GM10248 (cell line): Measurements from ENCODE around the gene RNF2.

ENCODE experiments used
- CTCF ChIA-PET: fragments of 300-600 bp; sonication (Branson Sonifier 250); formaldehyde crosslinking; extraction: SDS; loops from one replicate; lab custom pipeline; 2021; ENCODE audit warnings: antibody characterized with exemption; lab: Yijun Ruan, JAX
- POLR2A ChIA-PET: fragments of 350-650 bp; sonication (Branson Sonifier 250); formaldehyde crosslinking; extraction: SDS; loops from one replicate; lab custom pipeline; 2020; ENCODE audit warnings: antibody characterized with exemption; lab: Yijun Ruan, JAX
- DNase-seq: peaks from one replicate; pipeline ENCODE4 v3.0.0; 2012; ENCODE audit errors: extremely low spot score
- TF ChIP-seq, protein P1 (sequence below): IDR thresholded peaks from 2 replicates; pipeline ENCODE4 v1.5.1; 2012; ENCODE audit warnings: mild to moderate bottlenecking, low read depth; ENCODE audit errors: extremely low read depth, missing control alignments, control extremely low read depth

Gene RNF2

GRCh38 chr1:185151215-185151614 is 105.9 kb downstream of the RNF2 start:
- ChIA-PET POLR2A (no interaction called here), CTCF (no interaction called here)
- TF ChIP-seq, protein P1, sequence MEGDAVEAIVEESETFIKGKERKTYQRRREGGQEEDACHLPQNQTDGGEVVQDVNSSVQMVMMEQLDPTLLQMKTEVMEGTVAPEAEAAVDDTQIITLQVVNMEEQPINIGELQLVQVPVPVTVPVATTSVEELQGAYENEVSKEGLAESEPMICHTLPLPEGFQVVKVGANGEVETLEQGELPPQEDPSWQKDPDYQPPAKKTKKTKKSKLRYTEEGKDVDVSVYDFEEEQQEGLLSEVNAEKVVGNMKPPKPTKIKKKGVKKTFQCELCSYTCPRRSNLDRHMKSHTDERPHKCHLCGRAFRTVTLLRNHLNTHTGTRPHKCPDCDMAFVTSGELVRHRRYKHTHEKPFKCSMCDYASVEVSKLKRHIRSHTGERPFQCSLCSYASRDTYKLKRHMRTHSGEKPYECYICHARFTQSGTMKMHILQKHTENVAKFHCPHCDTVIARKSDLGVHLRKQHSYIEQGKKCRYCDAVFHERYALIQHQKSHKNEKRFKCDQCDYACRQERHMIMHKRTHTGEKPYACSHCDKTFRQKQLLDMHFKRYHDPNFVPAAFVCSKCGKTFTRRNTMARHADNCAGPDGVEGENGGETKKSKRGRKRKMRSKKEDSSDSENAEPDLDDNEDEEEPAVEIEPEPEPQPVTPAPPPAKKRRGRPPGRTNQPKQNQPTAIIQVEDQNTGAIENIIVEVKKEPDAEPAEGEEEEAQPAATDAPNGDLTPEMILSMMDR: no peak
- no peak for DNase-seq
